ENCODE measurements around the gene PCDHA1.
A peak's percentile ranks its signal among the peaks of the same experiment; 100 is the strongest.

PCDHA1 gene

GRCh38 chr5:140926443-140927227, 140.7 kb downstream of the PCDHA1 start:
- DNase-seq = peak; percentile 32

GRCh38 chr5:140927228-140927573, 141.3 kb downstream of the PCDHA1 start:
- DNase-seq = no peak

- DNase-seq = no peak
Observed at GRCh38 chr5:140934964-140935606, 149.1 kb downstream of the PCDHA1 start.

DNA sequence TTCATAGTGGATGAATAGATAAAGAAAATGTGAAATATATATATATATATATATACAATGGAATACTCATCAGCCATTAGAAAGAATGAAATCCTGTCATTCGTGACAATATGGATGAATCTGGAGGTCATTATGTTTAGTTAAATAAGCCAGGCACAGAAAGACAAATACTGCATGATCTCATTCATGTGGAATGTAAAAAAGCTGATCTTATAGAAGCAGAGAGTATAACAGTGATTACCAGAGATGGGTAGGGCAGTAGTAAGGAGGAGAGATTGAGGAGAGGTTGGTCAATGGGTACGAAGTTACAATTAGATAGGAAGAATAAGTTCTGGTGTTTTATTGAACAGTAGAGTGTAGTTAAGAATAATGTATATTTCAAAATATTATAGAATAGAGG, 160.6 kb downstream of the PCDHA1 start:
- DNase-seq = no peak

- no peak for DNase-seq
Observed at GRCh38 chr5:140951636-140952035, 165.7 kb downstream of the PCDHA1 start.

DNA sequence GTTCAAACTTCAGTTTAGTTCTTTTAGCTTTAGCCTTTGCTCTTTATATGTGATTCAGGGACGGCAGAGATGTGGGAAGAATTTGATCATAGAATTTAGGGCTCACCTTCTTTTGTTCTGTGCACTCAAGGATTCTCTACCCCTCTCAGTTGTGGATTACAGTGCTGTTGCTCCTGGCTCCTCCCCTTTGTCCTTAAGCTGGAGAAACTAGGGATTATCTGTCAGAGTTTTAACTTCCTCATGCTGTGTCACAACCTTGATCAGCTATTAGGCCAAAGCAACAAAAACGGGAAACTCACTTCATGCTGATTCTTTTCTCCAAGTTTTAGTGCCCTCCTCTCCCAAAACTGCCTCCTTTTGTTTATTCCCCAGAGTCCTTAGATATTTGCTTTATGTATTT, 167.3 kb downstream of the PCDHA1 start:
- no peak for DNase-seq

GRCh38 chr5:140962190-140962589, 176.2 kb downstream of the PCDHA1 start:
- no peak for DNase-seq

- DNase-seq = no peak
Observed at GRCh38 chr5:140964356-140964755, 178.4 kb downstream of the PCDHA1 start.

- DNase-seq = no peak
Observed at GRCh38 chr5:140965905-140966292, 180.0 kb downstream of the PCDHA1 start.

DNA sequence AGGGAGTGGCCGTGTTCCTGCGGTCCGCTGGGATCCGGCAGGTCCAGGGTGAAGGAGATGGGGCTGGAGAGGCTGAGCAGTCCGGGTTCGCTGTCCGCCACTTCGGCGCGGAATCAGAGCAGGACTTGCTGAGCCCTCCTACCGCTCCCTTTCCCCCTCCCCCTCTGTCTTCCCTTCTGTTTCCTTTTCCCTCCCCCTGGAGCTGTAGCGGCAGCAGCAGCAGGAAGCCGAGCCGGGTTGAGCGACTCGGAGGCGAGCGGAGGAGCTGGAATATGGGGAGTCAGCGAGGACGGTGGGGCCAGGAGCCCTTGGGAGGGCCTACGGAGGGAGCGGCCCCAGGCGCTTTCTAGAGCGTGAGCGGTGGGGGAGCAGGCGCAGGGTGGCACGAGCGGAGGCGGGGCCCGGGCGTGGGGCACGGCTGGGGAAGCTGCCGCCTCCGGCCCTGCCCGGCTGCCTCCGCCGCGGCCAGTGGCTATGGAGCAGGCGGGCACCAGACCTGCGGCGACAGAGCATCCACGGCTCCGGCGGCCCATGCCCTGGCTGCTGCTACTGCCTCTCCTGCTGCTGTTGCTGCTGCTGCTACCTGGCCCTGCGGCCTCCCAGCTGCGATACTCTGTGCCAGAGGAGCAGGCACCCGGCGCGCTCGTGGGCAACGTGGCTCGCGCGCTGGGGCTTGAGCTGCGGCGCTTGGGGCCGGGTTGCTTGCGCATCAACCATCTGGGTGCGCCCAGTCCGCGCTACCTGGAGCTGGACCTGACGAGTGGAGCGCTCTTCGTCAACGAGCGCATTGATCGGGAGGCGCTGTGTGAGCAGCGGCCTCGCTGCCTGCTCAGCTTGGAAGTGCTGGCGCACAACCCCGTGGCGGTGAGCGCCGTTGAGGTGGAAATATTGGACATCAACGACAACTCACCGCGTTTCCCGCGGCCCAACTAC, 180.6 kb downstream of the PCDHA1 start, which contains the start of gene PCDHAC2:
Gene PCDHAC2 (plus strand): TSS at position 184 of the 933 bp plus-strand sequence. CDS start 291 bp downstream, at position 475.
- peak; percentile 32 for DNase-seq

- DNase-seq = no peak
Observed at GRCh38 chr5:140967226-140967893, 181.4 kb downstream of the PCDHA1 start.

DNA sequence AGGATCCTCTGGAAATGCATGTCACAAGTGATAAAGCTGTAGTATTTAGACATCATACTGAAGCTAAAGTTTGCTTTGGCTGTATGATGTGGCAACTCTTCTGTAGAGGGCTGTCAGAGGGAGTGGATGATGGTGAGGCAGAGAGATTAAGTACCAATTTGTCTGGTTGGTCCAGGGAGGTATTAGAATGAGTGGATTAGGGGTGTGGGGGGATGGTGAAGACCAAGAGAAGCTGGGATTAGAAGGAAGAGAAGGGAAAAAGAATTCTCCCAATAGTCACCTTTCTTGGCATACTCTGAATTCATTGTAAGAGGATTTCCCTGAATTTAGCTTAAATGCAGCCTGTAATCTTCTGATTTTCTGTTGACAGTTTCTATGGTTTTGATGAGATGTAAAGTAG, 183.9 kb downstream of the PCDHA1 start:
- no peak for DNase-seq

DNA sequence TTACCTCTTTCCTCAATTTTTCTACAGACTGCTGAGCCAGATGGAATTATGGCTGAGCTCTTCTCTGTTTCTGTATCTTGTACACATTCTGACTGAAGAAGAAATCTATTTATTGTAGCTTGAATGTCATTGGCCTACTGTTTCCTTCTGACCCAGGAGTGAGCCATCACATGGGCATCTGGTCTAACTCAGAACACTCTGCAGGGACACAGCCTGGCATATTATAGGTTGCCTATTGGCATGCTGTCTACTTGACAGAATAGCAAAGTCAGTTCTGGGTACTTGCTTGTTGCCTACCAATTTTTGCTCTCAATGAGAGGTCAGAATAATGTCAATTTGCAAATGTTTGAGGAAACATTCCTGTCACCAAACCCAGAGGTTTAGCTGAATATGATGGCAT, 187.6 kb downstream of the PCDHA1 start:
- DNase-seq = no peak

- peak; percentile 61 for DNase-seq
Observed at GRCh38 chr5:140977003-140977402, 191.1 kb downstream of the PCDHA1 start.

DNA sequence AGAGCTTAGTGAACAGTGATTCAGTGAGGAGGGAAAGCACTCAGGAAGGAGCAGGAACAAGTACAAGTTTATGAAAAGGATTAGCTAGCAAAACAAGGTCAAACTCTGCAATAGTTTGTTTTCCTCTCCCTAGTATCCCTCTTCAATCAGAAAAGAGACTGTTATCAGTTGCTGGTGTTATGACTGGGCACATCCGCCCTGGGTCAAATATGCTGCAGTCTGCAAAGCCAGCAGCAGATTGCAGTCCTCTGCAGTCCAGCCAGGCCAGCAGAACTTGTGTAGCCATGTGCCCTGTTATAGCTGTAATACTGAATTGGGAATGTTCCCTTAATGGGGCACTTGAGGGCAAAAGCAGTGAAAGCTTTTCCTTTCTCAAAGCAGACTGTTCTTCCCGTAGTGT, 192.3 kb downstream of the PCDHA1 start:
- DNase-seq = no peak

GRCh38 chr5:140978983-140979382, 193.0 kb downstream of the PCDHA1 start:
- DNase-seq = no peak

- DNase-seq = no peak
Observed at GRCh38 chr5:140982083-140982716, 196.3 kb downstream of the PCDHA1 start.

GRCh38 chr5:140986117-140986521, 200.2 kb downstream of the PCDHA1 start:
- DNase-seq = peak; percentile 12

GRCh38 chr5:140988100-140988499, 202.2 kb downstream of the PCDHA1 start:
- no peak for DNase-seq

DNA sequence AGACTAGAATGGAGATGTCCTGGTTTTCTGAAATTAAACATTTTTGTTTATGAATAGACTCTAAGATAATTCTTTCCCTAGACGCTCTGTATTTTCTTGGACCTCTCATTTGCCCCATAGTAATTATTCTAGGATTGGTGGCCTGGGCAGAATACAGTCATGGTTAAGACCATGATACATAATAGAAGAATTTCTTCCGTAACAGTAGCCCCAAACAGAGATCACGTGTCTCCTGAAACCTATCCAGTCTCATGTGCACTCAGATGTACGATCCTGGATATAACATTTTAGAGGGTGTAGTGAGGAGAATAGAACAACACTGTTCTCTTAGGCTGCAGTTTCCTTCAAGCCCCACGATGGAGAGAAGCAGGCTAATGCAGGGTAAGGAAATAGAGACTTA, 202.7 kb downstream of the PCDHA1 start:
- no peak for DNase-seq

DNA sequence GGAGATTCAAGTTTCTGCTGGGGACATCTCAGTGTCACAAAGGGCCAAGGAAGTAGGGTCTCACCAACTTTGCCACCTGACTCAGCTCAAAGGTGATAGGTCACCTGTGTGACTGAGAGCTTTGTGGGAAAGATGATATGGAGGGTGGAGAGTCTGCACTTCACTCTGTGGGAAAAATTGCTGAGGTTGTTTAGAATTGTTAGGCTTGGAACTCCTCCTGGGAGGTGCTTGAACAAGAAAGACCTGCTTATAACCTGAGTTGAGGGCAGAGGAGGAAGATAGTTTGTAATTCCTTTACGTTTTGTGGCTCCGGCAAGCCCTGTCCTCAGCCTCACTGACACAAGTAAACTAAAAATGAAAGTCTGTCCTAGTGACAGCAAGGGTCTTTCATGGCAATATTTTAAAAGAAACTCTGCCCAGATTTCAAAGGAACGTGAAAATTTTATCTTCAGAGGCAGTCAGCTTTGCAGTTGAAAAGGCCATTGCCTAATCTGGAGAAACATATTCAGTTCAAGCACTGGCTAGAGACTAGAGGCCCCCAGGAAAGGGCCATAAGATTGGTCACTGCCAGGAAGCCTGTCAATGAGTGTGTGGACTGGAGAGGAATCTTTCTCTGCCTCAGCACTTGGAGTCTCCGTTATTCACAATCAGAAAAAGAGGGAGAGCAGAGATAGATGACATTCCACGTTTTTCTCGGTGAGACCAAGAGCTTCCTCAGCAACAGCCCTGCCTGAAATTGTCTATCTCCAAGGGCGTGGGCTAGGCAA, 203.5 kb downstream of the PCDHA1 start:
- no peak for DNase-seq

- DNase-seq = no peak
Observed at GRCh38 chr5:140992828-140993227, 206.9 kb downstream of the PCDHA1 start.
